Activated T-helper 1 cell treated with anti-CD3 and anti-CD28 coated beads, Interleukin-2, amount 50 U/mL, for 16 hours (primary cell): ENCODE results near the gene MB21D2.
"Not testable (repeated sequence)": the region's sequence is repeated elsewhere in the genome, so short reads cannot be mapped to it uniquely, and the experiment has no call there.

Experiments
- DNase-seq, 2 donors: peaks; one replicate each; pipeline ENCODE4 v3.0.0-alpha.2; 2020; ENCODE audit warnings: low read depth in 1 of 2, low spot score in 1 of 2

MB21D2 gene

DNA sequence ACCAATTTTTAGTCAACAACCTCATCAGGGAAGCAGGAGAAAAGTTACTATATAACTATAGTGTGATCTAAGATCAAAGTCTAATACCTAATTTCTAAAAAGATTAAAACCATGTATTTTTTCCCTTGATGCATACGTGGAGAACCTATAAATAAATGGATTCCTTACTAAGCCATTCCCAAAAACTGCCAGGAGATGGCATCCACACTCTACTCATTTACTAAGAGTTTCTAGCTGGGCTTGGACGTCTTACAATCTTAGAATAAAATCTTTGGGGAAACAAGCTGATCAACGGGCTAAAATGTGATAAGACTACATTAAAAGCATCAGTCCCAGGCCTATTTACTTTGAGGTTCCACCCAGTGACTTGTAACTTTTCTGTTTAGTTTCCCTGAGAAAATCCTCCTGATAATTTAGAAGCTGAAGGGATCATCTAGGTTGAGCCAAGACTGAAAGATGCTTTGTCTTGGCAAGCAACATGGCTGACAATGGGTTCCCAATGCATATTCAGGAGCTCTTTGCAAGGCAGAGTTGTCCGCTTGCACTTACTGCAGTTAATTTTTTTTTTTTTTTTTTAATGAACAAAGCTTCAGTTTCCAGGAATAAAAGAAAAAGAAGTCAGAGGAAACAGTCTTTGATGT, 104.8 kb downstream of the MB21D2 start:
- DNase-seq: no peak

DNA sequence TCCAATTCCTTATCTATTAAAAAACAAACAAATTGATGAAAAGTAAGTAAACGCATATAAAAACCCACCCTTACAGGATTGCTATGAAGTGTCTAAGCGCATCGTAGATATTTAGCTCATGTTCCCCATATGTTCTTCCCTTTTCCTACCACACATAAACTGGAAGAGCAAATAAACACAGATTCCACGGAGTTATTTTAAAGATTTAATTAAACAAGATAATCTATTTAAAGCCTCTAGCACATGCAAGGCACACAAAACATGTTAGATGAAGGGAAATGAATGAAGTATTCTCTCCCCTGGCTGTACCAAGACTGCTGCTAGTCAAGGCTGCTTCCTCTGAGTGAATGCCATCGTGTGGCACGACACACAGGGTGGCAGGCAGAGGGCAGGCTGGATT, 111.9 kb downstream of the MB21D2 start:
- DNase-seq: no peak

DNA sequence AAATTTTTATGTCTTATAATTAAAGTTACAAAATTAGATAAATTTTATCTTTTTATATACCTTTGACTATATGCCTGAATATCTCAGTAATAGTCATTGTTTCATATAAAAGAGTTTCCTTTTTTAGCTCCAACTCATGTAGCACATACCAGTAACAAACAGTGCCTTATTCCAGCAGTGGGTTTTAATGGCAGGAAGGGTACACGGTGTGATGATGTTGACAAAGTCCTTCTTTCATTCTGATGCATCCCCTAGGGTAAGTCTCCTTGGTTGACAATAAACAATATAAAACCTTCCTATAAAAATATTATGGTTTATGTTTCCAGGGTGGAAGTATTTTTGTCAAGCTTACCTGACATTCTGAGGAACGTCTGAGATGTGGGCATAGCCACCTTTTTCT, 113.2 kb downstream of the MB21D2 start:
- DNase-seq: no peak

DNA sequence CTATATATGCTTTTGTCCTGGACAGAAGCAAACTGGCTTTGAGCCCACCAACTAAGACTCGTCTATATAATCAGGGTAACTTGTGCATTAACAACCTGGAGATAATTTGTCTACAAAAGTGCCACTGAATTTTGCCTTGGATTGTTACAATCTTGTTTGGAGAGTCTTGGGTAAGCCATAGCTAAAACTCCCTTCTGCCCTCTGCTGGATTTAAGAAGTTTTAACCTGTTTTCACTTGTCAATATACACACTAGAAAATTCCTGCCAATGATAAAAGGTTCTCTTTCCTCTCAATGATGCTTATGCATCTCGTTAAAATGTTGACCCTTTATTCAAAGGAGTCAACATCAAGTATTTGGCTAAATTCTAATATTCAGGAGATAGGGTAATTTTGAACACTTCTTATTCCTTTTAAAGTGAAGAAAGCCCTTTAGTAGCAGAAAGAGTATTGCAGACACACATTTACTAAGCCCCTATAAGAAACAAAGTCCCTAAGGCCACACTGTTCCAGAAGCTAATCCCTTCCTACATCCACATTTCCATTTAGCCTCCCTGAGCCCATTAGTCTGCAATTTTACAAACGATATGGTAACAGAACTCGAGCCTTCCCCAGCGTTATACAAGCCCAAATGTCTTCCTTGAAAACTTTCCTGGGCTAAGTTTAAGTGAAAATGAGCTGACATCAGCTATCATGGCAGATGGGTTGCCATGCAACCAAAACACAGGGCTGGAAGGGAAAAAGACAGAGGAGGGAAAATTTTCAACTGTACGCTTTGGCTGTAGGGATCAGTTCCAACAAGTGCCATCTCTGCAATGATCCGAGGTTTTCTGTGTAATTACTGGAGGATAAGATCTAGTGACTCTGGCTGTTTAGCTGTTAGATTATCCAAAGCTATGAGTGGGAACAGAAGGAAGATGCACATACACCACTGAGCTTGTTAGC, 114.4 kb downstream of the MB21D2 start:
- DNase-seq: no peak

DNA sequence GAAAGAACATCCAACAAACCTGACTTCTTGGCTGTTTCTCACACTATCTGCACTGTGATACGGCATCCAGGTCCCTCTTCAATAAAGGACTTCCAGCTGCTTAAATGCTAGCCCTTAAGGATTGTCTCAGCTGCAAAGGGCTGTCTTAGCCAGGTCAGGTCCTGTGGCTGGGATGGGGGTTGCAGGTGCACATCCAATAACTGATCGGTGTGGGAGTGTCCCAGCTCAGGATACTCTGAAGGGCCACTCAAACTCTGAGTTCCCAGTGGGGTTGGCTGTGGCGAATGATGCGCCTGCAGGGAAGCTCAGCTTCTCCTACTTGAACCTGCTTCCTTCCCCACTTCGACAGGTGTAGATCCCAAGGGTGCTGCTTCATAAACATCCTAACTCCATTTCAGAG, 115.7 kb downstream of the MB21D2 start:
- DNase-seq: no peak

DNA sequence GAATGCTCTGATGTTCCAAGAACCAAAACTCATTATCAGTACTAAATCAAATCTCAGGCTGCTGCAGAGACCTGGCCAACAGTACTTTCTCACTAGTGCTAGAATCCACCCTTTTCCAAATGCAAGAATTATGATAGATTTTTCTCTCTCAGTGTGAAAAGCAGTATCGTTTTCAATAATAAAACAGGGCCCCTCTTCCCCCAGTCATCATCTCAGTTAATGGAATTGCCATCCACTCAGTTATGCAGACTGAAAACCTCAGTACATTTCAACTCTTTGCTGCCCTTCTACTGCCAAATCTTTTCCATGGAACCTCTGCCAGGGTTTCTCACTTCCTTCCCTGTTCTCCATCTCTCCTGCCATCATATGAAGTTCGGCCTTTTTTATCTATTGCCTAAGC, 117.9 kb downstream of the MB21D2 start:
- no peak for DNase-seq

DNA sequence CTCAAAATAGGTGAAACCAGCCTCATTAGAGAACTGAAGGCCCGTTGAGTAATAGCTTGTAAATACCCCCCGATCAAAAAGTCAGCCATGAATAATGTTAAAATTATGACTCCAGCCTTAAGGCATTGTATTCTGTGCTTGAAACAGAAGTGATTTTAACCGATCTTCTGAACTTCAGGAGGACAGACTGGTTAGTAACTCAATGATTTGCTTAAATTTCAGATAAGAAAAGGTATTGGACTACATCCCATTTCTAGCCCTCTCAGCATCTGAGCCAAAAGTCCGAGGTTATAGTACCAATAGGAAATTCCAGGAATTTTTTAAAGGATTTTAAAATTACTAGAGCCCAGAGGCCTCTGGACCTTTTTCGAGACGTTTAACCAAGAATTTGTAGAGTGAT, 122.6 kb downstream of the MB21D2 start:
- DNase-seq: no peak

DNA sequence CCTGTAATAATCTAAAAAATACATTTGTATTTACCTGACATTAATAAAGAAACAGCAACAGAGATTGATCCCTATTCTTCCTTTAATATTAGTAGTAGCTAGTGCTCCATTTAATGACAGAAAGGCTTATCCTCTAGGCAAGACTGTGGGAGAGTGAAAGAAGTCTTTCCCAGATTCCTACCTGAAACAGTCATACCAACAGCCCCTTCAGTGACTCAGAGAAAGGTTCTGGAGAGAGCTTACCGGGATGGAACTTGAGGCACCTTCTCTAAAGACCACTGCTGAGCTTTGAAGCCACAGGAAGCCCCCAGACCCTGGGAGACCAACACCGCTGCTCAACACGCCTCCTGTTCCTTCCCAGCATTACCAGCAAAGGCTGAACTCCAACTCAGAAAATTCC, 123.4 kb downstream of the MB21D2 start:
- DNase-seq: no peak

DNA sequence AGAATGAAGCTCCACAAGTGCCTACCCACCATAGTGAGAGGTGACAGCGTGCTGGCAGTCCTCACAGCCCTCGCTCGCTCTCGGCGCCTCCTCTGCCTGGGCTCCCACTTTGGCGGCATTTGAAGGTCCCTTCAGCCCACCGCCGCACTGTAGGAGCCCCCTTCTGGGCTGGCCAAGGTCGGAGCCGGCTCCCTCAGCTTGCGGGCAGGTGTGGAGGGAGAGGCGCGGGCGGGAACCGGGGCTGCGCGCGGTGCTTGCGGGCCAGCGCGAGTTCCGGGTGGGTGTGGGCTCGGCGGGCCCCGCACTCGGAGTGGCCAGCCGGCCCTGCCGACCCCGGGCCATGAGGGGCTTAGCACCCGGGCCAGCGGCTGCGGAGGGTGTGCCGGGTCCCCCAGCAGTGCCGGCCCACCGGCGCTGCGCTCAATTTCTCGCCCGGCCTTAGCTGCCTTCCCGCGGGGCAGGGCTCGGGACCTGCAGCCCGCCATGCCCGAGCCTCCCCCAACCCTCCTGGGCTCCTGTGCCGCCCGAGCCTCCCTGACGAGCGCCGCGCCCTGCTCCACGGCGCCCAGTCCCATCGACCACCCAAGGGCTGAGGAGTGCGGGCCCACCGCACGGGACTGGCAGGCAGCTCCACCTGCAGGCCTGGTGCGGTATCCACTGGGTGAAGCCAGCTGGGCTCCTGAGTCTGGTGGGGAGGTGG, 128.7 kb downstream of the MB21D2 start:
- not testable (repeated sequence) for DNase-seq

DNA sequence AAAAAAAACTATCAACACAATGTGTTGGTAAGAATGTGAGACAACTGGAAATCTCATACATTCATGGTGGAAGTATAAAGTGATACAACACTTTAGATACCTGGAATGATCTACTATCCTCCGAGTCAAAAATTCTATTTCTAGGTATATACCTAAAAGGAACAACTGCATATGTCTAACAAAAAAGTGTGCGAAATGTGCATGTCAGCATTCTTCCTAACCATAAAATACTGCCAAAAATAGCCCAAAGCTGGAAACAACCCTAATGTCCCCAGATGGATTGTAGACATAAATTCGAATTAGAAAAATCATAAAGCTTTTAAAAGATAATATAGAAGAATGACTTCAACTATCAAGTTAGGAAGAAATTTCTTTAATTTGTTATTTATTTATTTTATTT, 139.1 kb downstream of the MB21D2 start:
- no peak for DNase-seq

DNA sequence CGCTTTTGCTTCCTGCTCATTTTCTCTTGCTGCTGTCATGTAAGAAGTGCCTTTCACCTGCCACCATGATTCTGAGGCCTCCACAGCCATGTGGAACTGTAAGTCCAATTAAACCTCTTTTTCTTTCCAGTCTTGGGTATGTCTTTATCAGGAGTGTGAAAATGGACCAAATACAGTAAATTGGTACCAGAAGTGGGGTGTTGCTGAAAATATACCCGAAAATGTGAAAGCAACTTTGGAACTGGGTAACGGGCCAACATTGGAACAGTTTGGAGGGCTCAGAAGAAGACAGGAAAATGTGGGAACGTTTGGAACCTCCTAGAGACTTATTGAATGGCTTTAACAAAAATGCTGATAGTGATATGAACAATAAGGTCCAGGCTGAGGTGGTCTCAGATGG, 143.3 kb downstream of the MB21D2 start:
- not testable (repeated sequence) for DNase-seq

DNA sequence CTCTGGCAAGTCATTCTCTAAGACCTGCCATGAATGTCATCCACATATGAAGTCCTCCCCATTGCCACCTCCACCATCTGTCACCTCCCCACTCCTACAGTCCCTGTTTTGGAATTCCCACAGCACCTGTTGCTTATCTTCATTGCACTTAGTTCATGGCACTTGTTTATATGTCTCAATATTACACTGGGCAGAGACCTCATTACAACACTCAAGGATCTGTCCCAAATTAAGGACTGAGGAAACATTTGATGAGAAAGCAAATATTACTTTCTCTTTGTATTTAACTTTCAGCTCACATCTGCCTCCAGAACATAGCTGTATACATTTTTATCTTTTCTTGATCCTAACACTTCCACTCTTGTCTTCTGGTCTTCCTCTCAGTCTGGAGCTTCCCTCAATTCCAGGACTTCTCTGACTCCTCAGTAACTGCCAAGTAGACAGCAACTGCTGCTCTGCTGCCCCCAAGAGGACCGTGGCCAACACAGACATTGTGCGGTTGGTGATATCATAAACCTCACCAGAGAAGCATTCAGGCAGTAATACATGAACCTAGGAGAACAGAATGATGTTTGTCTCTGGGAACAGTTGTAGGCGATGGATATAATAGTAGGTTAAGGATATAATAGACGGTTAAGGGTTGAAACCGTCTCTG, 145.3 kb downstream of the MB21D2 start:
- DNase-seq: no peak

DNA sequence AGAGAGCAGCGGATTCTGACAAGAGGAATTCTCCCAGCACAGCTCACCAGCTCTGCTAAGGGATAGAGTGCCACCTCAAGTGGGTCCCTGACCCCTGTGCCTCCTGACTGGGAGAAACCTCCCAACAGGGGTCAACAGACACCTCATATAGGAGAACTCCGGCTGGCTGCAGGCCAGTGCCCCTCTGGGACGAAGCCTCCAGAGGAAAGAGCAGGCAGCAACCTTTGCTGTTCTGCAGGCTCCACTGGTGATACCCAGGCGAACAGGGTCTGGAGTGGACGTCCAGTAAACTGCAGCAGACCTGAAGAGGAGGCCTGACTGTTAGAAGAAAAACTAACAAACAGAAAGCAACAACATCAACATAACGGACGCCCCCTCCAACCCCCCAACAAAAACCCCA, 159.0 kb downstream of the MB21D2 start:
- no peak for DNase-seq

DNA sequence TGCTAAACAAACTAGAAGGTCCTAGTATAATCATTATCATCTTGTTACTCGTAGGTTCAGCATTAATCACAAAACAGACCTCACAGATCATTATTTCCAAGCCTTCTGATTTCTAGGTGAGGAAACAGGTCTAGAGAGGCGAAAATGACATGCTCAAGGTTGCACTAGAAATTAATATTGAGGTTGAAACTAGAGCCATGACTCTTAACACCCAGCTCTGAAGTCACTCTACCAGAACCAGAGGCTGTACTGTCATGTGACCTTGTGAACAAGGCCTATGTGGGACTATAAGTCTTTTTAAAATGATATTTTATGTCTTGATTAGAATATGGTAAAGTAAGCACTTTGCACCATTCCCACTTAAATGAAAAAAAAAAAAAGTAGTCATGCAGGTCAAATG, 166.5 kb downstream of the MB21D2 start:
- no peak for DNase-seq

DNA sequence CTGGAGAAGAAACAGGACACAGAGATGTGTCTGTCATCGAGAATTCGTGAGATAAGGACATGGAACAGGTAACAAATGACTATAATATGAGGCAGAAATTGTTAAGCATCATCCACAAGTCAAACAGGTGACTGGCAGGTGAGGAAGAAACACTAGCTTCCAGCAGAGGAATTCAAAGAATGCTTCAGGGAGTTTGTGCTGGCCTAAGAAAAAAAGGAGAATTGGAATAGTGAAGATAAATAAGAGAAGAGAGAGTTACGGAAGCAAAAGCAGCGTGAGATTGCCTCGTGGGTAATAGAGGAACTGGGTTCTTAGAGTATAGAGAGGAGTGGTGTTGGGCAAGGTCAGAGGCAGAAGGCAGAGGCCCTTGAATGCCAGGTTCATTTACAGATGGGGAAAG, 167.5 kb downstream of the MB21D2 start:
- DNase-seq: no peak

DNA sequence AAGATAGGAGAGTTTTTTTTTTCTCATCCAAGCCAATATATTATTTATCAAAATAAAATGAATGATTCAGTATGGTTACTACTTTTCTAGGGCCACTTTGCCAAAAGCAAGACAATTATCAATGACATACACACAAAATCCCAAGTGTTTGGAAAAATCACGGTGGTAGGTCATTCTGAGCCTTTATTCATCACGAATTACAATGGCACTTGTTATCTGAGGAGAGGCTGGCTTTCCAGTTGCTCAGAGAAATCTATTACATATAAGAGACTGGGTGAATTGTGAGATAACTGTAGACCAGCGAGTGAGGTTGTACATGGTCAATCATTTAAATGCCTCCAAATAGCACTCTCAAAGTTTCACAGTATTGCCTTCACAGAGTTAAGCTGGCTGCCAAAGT, 169.9 kb downstream of the MB21D2 start:
- no peak for DNase-seq

DNA sequence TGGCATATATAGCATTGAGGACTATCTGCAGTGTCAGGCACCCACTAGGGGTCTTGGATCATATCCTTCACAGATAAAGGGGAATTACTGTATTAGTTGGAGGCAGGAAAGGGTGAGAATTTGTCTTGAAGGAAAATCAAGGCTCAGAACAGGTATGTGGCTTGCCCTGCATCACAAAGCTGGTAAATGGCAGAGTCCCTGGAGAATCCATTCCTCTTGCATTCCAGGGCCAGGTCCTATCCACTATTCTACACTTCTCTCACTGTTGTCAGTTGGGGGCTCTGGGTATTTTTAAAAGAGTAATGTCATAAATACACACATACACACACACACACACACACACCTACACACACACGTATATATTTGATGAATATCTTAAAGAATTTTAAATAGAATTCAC, 170.5 kb downstream of the MB21D2 start:
- DNase-seq: no peak
